Astrocyte of the cerebellum (primary cell): ENCODE data around the gene KCNJ6.

ENCODE experiments used
- DNase-seq: peaks from one replicate; pipeline ENCODE4 v3.0.0-alpha.2; 2011; ENCODE audit warnings: low read depth
- H3K4me3 ChIP-seq: 2 replicates; pipeline ENCODE4 v1.5.1; 2011; ENCODE audit warnings: mild to moderate bottlenecking, low read depth, low read length, moderate library complexity
- in situ Hi-C: cut with HindIII; loops from 2 replicates; pipeline ENCODE4 v1.10.0; 2017; ENCODE audit warnings: low sequenced_read_pairs
- TF ChIP-seq, protein P1 (sequence below): IDR thresholded peaks from 2 replicates; pipeline ENCODE4 v1.5.1; 2012; ENCODE audit warnings: low read length, low read depth, moderate library complexity, mild to moderate bottlenecking; ENCODE audit errors: missing control alignments

KCNJ6 gene

DNA sequence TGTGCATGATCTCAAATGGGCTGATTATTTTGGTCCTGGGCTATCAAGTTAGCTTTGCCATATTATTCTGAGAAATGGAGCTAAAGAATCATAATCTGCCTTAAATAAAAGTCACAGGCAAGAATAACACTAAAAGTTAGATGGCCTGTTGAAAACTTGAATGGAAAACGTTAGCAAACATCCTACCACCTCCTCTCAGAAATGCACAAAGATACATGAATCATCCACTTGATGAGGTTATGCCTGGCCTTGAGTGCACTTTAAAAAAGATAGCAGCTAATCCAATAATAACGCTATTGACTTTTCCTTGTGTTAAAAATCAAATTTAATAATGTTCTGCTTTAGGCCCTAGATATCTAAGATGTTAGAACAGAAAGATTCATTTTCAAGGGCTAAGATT lies 108.0 kb downstream of the KCNJ6 start:
- DNase-seq: no peak
- H3K4me3 ChIP-seq: no peak overlapping the region
- TF ChIP-seq, protein P1, sequence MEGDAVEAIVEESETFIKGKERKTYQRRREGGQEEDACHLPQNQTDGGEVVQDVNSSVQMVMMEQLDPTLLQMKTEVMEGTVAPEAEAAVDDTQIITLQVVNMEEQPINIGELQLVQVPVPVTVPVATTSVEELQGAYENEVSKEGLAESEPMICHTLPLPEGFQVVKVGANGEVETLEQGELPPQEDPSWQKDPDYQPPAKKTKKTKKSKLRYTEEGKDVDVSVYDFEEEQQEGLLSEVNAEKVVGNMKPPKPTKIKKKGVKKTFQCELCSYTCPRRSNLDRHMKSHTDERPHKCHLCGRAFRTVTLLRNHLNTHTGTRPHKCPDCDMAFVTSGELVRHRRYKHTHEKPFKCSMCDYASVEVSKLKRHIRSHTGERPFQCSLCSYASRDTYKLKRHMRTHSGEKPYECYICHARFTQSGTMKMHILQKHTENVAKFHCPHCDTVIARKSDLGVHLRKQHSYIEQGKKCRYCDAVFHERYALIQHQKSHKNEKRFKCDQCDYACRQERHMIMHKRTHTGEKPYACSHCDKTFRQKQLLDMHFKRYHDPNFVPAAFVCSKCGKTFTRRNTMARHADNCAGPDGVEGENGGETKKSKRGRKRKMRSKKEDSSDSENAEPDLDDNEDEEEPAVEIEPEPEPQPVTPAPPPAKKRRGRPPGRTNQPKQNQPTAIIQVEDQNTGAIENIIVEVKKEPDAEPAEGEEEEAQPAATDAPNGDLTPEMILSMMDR: no peak
- in situ Hi-C loops: no loop called here

DNA sequence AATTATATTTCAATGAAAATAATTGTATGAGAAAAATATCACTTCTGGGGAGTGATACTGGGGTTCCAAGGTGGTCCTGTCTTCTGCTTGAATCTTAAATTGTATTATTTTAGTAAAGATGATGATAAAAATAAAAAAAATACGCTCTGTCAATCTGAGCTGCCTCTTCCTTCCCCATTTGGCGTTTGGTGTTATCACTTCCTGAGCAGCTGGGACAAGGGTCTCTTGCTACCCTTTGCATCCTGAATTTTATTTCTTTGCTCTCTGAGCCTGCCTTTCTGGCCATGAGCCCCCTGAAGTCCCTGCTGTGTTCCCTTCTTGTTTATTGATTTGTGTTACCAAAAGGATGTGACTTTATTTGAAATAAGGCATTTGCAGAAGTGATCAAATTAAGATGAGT lies 111.0 kb downstream of the KCNJ6 start:
- DNase-seq: no peak
- TF ChIP-seq, protein P1: no peak
- H3K4me3 ChIP-seq: no peak overlapping the region
- in situ Hi-C loops: no loop called here

DNA sequence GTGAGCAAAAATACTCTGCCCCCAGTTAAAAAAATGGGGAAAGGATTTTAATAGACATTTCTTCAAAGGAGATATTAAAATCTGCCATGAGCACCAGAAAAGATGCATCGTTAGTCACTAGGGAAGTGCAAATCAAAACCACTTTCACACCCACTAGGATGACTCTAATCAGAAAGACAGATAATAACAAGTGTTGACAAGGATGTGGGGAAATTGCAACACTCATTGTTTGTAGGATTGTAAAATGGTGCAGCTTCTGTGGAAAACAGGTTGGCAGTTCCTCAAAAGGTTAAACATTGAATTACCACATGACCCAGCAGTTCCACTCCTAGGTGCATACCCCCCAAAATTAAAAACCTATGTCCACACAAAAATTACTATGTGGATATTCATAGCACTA lies 112.3 kb downstream of the KCNJ6 start:
- in situ Hi-C loops: loop anchor here (5.0 kb wide), 1 partner anchor 43 kb away; no protein-coding TSS in a partner anchor
- DNase-seq: no peak
- TF ChIP-seq, protein P1: no peak
- H3K4me3 ChIP-seq: no peak overlapping the region

DNA sequence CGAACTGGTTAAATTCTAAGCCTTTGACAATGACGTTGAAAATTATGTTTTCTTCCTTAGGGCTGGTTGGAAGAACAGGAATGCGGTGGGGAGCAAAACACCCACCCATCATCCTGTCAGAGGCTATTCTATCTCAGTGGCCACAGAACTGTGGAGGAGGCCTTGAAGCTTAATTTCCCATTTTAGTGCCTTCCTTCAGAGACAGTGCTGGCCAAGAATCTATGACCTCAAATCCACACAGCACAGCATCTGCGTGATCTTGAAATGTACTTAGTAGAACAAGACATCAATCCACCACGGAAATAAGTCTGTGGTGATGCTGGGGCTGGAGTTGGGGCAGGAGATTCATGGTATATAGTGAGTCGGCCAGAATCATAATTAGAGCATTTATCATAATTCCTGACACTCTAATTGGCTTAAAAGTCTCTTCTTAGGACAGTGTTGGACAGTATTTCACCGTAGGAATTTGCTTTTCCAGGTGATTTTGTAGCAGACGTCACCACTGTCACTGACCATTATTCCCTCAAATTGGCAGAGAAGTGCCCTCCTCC lies 113.1 kb downstream of the KCNJ6 start:
- DNase-seq: no peak
- in situ Hi-C loops: loop anchor here (5.0 kb wide), 1 partner anchor 44 kb away; no protein-coding TSS in a partner anchor
- H3K4me3 ChIP-seq: no peak overlapping the region
- TF ChIP-seq, protein P1: no peak

DNA sequence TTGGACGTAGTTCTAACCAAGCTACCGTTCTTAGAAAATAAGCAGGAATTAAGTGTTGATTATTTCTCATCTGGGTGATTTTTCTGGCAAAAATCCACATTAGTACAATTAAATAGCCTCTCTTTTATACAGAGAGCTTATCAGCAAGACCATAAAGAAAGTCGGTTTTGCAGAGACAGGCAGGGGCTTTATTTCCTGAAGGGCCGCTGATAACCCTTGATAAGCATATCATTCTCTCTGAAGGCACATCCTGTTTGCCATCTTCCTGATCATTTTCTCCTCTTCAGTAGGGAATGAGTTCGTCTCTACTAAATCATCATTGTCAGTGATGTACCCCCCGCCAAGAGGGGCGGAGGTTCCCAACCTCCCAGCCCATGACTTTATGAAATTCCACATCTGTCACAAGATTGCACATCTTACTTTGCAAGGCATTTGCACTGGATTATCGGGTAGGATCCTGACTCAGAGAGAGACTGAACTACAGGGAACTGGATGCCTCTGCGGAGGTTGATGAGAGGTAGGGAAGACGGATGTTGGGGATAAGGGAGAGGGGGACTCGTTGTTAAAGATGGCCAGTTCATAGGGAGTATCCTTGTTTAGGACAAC lies 115.7 kb downstream of the KCNJ6 start:
- no peak for DNase-seq
- H3K4me3 ChIP-seq: no peak overlapping the region
- TF ChIP-seq, protein P1: no peak
- in situ Hi-C loops: loop anchor here (5.0 kb wide), 1 partner anchor 47 kb away; no protein-coding TSS in a partner anchor

DNA sequence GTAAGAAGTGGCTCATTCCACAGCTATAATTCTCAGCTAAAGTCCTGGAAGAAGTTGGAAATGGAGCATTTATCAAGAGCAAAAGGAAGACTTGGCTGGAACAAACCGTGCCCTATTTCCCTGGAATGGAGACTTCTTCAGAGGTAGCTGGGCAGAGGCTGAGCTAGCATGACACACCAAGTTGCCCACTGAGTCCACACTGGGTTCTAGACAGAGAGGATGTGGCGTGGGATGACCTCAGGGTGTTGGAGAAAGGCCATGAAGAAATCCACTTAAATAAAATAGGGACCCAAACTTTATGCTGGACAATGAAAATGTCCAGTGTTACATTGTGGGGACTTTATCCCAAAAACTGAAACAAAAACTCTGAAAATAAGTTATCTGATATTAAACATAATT lies 116.2 kb downstream of the KCNJ6 start:
- TF ChIP-seq, protein P1: no peak
- H3K4me3 ChIP-seq: no peak overlapping the region
- in situ Hi-C loops: loop anchor here (5.0 kb wide), 1 partner anchor 47 kb away; no protein-coding TSS in a partner anchor
- no peak for DNase-seq
